HG02973 (cell line): ENCODE data around the gene CXCL13.
"Not testable (repeated sequence)": the region's sequence is repeated elsewhere in the genome, so short reads cannot be mapped to it uniquely, and the experiment has no call there.

Experiments used
- ATAC-seq: cut with Tn5 transposase; IDR thresholded peaks from one replicate; pipeline ENCODE4 v1.9.1; 2021; ENCODE audit warnings: moderate library complexity; ENCODE audit not compliant: unreplicated experiment

CXCL13 gene

DNA sequence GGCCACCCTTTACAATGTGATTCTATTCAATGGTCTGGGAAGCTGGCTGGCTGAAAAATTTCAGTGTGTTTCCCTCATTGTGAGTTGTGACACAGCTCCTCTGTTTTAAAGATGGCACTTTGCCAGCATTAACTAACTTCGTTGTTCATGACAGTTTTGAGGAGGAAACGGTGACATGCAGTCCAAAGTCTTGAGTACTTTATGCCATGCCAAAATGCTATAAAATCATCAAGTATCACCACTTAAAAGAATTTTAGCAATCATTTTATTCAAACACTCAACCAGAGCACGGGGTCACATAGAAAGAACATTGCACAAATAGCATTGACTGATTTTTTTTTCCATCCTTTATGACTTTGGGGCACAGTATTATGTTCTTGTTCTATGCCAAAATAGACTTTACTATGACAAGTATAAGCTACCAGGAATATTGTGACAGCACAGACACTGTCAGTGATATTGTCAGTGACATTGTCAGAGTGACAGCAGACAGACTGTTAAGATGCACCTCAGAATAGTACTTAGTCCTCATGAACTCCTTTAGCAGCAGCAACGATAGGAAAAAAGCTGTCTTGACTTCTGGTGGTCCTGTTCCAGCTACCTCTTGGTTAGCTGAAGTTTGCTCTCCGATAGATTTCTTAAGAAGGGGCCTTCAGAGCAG is 46.7 kb downstream of the CXCL13 start:
- no peak for ATAC-seq

DNA sequence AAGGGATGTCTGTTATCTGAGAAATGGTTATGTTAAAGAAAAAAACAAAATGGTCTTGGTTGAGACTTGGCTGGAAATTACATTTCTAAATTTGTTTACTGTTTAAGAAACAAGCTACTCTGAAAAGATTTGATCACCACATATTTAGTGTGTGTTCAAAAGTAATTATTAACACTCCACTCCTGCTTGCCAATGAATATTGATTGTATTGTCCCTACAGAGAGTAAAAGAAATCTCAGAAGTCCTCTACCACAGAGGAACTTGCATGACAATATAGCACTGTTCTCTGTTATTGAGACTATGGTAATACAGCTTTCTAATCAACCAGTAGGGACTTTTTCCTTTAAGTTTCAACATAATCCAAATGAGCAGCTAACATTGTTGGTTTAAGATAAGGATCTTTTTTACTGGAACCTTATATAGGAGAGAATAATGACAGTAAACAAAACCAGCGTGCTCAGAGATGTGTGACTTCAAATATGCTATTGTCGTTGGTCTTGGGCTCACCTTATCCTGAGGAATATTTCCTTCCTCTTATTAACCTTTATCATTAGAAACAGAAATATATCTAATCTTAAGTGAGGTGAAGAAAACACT is 47.6 kb downstream of the CXCL13 start:
- ATAC-seq = no peak

DNA sequence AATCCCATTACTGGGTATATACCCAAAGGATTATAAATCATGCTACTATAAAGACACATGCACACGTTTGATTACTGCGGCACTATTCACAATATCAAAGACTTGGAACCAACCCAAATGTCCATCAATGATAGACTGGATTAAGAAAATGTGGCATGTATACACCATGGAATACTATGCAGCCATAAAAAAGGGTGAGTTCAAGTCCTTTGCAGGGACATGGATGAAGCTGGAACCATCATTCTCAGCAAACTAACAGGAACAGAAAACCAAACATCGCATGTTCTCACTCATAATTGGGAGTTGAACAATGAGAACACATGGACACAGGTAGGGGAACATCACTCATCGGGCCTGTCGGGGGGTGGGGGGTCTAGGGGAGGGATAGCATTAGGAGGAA is 54.7 kb downstream of the CXCL13 start:
- not testable (repeated sequence) for ATAC-seq
